ENCODE results near the gene DNAJC21.

Gene DNAJC21

DNA sequence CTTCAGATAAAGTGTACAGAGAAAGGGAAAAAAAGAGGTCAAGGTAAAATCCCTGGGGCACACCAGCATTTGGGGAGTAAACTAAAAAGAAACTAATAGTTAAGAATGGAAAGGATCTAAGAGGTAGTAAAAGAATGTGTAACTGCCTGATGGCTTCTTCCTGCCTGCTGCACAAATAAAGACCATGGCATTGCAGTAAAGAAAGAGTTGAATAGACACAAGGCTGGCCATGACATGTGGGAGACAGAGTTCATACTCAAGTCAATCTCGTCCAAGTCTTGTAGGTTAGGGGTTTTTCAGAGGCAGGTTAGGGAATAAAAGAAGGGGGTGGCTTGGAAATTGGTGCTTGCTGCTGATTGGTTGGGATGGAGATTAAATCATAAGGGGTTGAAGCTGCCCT is 57.6 kb downstream of the DNAJC21 start:
- no peak for DNase-seq

DNA sequence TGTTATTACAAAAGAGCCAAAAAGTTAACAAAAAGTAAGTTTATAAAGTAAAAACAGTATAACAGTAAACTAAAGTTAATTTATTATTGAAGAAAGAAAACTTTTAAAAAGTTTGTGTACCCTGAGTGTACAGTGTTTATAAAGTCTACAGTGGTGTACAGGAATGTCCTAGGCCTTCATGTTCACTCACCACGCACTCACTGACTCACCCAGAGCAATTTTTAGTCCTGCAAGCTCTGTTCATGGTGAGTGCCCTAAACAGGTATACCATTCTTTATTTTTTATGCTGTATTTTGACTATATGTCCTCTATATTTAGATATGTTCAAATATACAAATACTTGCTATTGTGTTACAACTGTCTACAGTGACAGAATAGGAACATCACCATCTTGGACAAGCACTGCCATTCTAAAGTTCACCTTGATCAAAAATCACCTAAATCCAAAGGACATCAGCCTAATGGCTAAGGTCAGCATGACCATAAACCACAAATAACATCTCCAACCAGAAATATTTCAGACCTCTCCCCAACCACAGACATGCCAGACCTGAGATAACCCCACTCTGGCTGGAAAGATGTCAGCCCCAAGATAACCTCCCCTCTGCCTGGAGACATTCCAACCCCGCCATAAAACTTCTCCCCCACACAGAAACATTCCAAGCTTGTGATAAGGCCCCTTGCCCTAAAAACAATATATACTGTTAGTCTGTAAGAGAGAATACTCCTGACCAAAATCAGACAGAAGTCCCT is 62.3 kb downstream of the DNAJC21 start:
- DNase-seq = no peak

DNA sequence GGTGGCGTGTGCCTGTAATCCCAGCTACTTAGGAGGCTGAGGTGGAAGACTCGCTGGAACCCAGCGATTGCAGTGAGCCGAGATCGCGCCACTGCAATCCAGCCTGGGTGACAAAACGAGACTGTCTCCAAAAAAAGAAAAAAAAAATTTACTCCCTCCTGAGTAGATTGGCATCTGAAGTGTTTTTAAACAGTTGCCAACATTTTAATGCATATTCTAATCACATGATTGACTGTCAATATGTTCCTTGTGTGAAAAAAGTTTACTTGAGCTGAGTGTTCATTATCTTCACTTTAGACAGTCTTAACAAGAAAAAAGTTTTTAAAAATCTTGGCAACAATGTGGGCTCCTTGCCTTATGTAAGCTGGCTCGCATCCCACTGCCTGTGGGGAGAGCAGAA is 64.6 kb downstream of the DNAJC21 start:
- no peak for DNase-seq

DNA sequence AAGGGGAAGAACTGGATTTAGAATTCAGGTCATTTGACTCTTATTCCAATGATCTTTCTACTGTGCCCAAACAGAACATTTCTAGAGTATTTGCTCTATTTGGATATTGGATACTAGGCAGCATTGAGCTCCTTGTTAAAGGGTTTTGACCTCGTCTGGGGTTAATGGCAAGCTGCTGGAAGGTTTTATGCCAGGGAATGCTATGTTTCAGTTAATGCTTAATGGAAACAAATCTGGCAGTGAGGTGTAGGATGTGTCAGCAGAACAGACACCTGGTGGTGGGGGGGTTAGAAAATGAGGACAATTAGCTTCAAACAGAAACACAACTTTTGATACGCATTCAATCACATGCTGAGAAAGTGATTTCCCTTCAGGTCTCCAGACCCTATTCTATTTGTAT is 66.9 kb downstream of the DNAJC21 start:
- DNase-seq = no peak

DNA sequence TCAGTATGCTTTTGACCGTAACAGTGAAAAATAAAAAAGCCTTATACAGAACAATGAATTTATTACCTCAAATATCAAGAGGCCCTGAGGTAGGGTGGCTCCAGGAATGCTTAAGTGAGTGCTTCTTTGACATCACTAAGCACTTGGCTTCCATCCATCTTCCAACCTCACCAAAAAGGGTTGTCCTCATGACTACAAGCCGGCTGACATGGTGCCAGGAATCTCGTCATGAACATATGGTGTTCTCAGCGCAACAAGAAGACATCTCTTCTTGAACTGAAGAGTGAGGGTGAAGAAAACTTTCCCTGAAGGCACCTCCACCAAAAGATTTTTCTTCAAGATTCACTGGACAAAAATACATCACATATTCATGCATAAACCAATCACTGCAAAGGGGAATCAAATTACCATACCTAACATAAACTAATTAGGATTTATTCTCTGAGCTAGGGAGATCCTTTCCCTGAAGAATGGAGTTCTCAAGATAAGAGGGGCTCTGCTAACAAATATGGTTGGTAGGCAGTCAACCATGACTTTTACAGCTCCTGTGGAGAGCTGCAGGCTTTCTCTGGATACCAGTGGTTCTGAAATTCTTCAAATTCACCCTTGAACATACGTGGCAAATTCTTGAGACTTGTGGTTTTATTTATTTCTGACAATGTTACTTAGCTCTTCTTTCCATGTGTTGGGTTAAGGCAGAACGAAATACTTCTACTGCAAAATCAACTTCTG is 68.9 kb downstream of the DNAJC21 start:
- peak; percentile 39 for DNase-seq

DNA sequence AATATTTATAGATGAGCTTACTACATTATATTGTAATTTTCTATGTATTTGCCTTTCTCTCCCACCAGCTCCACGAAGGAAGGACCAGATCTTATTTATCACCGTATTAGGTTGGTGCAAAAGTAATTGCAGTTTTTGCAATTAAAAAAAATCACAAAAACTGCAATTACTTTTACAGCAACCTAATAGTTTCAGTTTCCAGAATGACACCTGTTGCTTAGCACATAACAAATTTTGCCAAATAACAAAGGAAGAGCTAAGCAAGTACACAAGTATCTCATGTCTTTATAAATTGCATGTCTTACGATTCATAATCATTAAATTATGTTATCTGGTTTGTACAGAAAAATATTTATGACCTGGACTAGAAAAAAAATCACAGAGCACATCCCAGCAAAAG is 72.5 kb downstream of the DNAJC21 start:
- DNase-seq = no peak

DNA sequence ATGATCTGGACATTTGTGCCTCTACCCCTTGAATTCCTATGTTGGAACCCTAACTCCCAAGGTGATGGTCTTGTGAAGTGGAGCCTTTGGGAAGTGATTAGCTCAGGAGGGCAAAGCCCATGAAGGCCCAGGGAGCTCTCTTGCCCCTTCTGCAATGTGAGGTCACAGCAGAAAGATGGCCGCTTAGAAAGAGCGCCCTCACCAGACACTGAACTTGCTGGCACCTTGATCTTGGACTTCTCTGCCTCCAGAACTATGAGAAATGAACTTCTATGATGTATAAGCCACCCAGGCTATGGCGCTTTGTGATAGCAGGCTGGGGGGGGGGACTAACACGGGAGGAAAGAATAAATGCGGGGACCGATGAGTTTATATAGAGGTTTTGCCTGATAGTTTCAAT is 73.1 kb downstream of the DNAJC21 start:
- DNase-seq = no peak

DNA sequence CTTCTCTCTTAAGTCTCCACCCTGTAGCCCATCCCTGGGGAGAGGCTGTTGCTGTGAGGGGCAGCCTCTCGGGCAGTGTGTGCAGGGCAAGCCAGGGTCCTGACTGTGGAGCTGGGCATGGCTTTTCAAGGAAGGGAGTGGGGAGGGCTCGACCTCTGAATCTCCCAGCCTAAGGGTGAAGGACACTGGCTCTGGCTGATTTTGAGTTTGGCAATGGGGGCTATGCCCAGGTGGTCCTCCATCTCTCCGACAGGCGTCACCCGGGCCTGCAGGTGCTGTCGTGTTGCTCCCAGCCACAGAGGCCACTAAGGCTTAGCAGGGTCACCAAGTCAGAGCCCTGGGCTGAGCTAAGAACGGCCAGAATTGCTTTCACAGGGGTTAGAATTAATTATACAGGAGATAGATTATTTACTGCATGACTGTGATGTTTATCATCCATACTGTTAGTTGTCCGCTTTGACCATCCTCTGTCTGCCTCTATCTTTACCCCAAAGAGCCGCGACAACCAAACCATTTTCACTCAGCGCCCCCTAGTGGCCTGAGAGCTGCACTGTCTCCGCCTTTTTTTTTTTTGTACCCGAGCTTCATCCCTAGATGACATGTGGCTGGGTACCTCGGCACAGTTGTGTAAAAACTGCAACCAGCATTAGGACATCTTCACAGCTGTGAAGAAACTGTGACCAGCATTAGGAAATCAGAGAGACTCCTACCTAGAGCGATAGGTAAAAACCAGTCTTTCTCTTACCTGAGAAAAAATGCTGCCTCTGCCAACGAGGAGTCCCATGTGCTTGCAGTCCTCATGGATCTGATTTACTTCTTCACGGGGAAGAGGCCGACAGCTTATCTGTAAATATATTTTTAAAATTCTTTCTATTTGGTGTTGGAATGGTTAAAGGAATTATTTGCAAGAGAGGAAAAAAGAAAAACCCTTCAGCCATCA is 73.9 kb downstream of the DNAJC21 start:
- DNase-seq = peak; percentile 50

DNA sequence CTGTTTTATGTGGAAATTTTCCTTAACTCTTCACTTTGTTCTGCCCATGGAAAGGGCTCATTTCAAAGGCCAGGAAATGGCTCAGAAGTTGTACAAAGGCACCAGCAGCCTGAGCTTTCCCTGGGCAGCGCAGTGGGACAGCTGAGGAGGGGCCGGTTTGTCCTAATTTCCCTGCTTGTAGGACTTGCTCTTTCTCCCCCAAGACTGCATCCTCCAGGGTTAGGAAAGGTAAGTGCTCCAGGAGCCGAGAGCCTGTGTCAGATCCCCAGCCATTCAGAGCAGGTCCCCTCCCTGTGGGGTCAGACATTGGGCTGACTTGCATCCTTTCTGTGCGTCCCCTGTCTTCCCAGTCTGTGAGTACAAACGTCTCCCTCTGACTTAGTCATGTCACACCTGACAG is 74.8 kb downstream of the DNAJC21 start:
- no peak for DNase-seq

DNA sequence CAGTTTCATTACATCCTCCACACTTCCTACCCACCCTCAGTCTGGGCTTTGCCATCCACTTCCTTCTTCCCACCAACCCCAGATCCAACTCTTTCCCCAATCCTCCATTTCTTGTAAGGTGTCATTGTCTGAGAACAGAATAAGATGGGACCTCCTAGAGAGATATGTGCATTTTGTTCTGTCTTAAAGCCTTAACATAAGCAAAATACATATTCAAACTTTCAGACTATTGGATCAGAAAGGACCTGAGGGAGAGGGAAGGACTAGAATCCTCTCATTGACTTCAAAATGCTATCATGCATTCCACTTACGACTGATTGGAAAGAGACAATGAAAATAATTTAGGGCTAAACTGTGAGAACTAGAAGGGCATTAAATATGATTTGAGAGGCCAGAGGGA is 75.4 kb downstream of the DNAJC21 start:
- DNase-seq = no peak

Measured in NCI-H2171 treated with DMSO at 0.1 percent for 48 hours (cell line).